Left forelimb (tissue), 1 donor: ENCODE results near the gene SLC38A5.
"Not testable (repeated sequence)": the region's sequence is repeated elsewhere in the genome, so short reads cannot be mapped to it uniquely, and the experiment has no call there.

Experiments used
- DNase-seq: peaks from one replicate; pipeline ENCODE4 v3.0.0-alpha.2; 2018; ENCODE audit warnings: low spot score

SLC38A5 gene

GRCh38 chrX:48468247-48468671 is 1.8 kb downstream of the SLC38A5 start:
- DNase-seq, result no peak

- no peak for DNase-seq
These were observed 2.7 kb downstream of the SLC38A5 start for GRCh38 chrX:48467281-48467761.

GRCh38 chrX:48466696-48467095 is 3.4 kb downstream of the SLC38A5 start:
- DNase-seq, result no peak

DNA sequence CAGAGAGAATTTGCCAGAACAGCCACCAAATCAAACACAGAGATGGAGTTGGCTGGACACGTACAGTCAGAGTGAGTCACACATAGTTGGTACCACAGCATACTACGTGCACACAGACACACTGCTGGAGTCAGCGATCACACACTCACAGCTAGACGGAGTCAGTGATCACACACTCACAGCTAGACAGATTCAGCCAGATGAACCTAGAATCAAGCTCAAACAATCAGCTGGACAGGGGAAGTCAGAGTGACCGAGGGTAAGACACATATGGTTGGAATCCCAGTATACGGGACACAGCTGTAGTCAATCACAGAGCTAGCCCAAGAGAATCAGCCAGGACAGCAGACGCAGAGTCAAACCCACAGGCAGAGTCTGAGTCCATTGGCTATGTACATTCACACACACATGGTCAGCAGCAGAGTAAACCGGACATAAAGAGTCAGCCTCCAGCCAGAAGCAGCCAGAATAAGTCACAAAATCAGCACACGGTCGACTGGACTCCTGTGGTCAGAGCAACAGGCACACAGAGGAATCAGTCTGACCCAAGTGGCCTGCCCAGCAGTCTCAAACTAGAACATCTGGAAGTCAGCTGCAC is 4.6 kb downstream of the SLC38A5 start:
- DNase-seq, result no peak

GRCh38 chrX:48461830-48462229 is 8.2 kb downstream of the SLC38A5 start:
- no peak for DNase-seq

DNA sequence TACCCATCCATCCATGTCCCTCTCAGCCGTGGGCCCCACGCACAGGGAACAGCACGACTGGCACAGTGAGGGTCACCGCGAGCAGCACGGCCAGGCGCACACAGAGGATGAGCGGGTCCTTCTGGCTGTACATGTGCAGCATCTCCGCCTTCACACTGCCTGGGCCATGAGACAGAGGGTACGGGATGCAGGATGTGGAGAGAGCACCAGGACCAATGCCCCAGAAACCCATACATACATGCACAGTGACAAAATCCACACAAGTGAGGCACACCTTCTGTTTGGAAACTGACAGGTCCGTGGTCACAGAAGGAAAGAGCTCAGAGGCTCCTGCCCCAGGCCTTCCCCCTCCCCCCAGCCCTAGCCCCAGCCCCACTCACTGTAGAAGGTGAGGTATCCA is 9.5 kb downstream of the SLC38A5 start:
- no peak for DNase-seq

DNA sequence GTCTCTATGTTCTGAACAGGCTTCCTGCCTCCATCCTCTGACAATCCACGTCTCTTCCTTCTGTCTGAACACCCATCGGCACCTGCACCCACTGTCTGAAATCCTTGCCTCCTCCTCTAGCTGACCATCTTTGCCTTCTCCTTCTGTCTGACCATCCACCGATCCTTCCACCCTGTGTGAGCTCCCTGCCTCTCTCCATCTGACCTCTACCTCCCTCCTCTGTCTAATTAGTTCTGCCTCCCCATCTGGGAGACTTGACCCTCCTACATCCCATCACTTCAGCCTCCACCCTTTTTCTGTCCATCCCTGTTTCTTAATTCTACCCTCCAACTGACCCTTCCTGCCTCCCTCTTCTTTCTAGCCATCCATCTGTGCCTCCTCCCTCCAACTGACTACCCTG is 10.0 kb downstream of the SLC38A5 start:
- no peak for DNase-seq

GRCh38 chrX:48459483-48459882 is 10.6 kb downstream of the SLC38A5 start:
- no peak for DNase-seq

DNA sequence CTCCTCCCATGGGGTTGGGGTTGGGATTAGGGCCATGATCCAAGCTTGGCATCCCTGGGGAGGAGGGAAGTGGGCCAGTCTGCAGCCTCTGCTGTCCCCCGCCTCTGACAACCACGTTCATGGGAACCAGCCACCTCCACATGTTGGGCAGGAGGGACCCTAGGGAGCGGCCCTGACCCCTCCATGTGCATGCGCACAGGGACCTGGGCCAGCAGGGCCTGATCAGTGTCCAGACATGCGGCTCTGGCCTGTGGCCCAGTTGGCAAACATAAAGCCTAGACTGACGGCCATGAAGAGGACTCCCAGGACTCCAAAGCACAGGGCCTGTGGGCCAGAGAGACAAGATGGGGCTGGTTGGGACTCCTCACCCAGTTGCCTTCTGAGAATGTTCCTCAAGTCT is 11.3 kb downstream of the SLC38A5 start:
- DNase-seq, result no peak

DNA sequence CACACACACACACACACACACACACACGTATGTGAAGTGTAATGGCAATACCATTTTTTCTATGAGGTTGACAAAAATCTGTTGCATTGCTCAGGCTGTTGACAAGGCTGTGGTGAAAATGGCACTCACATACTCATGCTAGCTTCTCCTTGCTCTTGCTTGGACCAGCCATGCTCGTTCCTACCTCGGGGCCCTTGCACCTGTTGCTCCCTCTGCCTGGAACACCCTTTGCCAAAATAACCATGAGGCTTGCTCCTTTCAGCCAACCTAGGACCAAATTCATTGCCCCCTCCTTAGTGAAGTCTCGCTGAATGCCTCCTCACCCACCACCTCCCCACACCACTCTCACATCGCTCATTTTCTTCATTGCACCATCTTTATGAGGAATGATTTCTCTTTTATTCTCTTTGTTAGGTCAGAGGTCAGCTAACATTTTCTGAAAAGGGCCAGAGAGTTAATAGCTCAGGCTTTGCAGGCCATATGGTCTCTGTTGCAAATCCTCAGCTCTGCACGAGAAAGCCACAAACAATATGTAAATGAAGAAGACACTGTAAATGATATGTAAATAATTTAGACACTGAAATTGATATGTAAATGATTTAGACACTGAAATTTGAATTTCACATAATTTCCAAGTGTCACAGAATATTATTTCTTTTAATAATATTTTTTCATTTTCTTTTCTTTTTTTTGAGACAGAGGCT is 13.3 kb downstream of the SLC38A5 start:
- no peak for DNase-seq

DNA sequence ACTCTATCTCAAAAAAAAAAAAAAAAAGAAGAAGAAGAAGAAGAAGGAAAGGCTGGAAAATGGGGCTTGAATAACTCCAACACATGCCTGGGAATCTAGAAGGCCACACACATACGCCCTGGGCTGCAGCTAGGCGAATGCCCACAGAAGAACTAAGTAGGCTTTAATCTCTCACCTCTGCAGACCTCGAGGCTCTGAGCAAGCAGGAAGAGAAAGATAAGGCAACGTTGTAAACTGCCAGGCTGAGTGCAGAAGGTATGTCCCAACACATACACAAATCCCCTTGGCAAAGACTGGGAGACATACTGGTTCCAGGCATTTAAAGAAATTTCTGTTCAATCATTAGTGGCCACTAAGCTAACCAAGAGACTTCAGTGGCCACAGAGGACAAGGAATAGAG is 18.4 kb downstream of the SLC38A5 start:
- no peak for DNase-seq

DNA sequence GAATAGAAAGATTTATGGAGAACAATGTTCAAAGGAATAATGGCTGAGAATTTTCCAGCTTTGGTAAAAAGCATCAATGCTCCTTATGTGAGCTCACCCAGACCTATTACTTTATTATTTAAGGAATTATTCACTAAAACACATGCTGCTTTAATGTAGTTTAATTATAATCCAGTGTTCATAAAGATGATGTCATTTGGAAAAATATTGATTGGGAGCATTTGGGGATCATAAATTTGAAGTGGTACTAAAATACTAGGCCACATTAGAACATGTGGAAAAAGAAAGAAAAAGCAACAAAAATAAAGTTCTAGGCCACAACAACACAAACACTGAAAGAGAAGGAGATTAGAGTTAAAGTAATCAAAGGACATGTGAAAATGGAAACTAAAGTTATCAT is 20.0 kb downstream of the SLC38A5 start:
- no peak for DNase-seq

GRCh38 chrX:48447201-48447600 is 22.9 kb downstream of the SLC38A5 start:
- not testable (repeated sequence) for DNase-seq

DNA sequence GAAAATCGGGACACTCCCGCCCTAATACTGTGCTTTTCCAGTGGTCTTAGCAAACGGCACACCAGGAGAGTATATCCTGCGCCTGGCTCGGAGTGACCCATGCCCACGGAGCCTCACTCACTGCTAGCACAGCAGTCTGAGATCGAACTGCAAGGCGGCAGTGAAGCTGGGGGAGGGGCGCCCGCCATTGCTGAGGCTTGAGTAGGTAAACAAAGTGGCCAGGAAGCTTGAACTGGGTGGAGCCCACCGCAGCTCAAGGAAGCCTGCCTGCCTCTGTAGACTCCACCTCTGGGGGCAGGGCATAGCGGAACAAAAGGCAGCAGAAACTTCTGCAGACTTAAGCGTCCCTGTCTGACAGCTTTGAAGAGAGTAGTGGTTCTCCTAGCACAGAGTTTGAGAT is 36.3 kb downstream of the SLC38A5 start:
- not testable (repeated sequence) for DNase-seq

GRCh38 chrX:48430166-48430565 is 39.9 kb downstream of the SLC38A5 start:
- not testable (repeated sequence) for DNase-seq

GRCh38 chrX:48429606-48430005 is 40.5 kb downstream of the SLC38A5 start:
- not testable (repeated sequence) for DNase-seq

DNA sequence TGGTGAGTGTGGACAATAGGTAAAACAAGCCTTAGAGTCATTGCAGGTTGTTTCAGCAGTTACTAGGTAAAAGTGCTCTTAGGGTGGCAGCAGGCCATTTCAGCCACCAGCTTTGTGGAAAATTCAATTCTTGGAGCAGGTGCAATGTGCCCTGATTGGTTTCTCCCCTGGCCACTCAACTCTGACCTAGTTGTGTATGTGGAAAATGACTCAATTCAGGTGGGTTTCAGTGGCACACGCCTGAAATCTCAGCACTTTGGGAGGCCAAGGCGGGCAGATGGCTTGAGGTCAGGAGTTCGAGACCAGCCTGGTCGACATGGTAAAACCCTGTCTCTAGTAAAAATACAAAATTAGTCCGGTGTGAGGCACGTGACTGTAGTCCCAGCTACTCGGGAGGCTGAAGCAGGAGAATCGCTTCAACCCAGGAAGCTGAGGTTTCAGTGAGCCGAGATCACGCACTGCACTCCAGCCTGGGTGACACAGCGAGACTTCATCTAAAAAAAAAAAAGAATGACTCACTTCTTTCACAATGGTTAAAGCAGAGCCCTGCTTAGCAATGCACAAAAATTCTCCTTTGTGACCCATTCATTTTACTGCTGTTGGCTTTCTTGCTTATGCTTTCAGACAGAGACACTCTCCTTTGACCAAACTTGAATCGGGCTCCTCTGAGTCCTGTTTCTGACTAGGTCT is 42.9 kb downstream of the SLC38A5 start:
- DNase-seq, result not testable (repeated sequence)

- DNase-seq, result not testable (repeated sequence)
These were observed 58.2 kb downstream of the SLC38A5 start, which contains the start of gene SSX4B for GRCh38 chrX:48411860-48412259. Gene SSX4B (minus strand): TSS chrX:48411960. CDS start chrX:48411372, 588 bp downstream.
